Upper lobe of left lung (tissue), 6 donors: ENCODE data around the gene ZNF594. TPM values are rescaled to one million over a fixed set of nuclear protein-coding genes. Genes with fewer than 3 reads are reported as not detected.
"Not testable (repeated sequence)": the region's sequence is repeated elsewhere in the genome, so short reads cannot be mapped to it uniquely, and the experiment has no call there.

Experiments used
- ATAC-seq, 2 donors: fragments of 200-7000 bp; cut with Tn5 transposase; one replicate each; pipeline ENCODE4 v1.9.1; 2022; ENCODE audit warnings: mild to moderate bottlenecking in 2 of 2, moderate library complexity in 2 of 2; ENCODE audit not compliant: low FRiP score in 2 of 2
- DNase-seq, 2 donors: peaks; one replicate each; pipeline ENCODE4 v3.0.0-alpha.2; 2019 to 2020
- H3K27ac ChIP-seq, 4 donors: fragments of 200-600 bp; sonication (generic); one replicate each; pipeline ENCODE4 v1.5.1; 2016 to 2019
- H3K27me3 ChIP-seq, 4 donors: fragments of 200-600 bp; sonication (generic); one replicate each; pipeline ENCODE4 v1.5.1; 2017 to 2019
- H3K36me3 ChIP-seq, 4 donors: fragments of 200-600 bp; sonication (generic); one replicate each; pipeline ENCODE4 v1.5.1; 2016 to 2019
- H3K4me1 ChIP-seq, 4 donors: fragments of 200-600 bp; sonication (generic); one replicate each; pipeline ENCODE4 v1.5.1; 2018 to 2019
- H3K4me3 ChIP-seq, 4 donors: fragments of 200-600 bp; sonication (generic); one replicate each; pipeline ENCODE4 v1.5.1; 2017 to 2019; ENCODE audit warnings: mild to moderate bottlenecking in 2 of 4, moderate library complexity in 1 of 4
- H3K9me3 ChIP-seq, 4 donors: fragments of 200-600 bp; sonication (generic); one replicate each; pipeline ENCODE4 v1.5.1; 2018 to 2019
- CTCF ChIP-seq, 6 experiments: fragments of 450-650 bp in 4 of 6; fragments of 200-600 bp in 2 of 6; sonication (generic) in 2 of 6; IDR thresholded peaks; one replicate each; pipeline ENCODE4 v1.5.1; 2016 to 2019; ENCODE audit warnings: antibody characterized with exemption in 6 of 6
- EP300 ChIP-seq, 4 donors: sonication (generic); formaldehyde crosslinking; IDR thresholded peaks; one replicate each; pipeline ENCODE4 v1.5.1; 2017; ENCODE audit warnings: antibody characterized with exemption in 4 of 4, control low read depth in 2 of 4
- POLR2A ChIP-seq, 4 donors: fragments of 450-650 bp; IDR thresholded peaks; one replicate each; pipeline ENCODE4 v1.5.1; 2016 to 2017; ENCODE audit warnings: antibody characterized with exemption in 4 of 4, mild to moderate bottlenecking in 2 of 4
- POLR2AphosphoS5 ChIP-seq, 2 donors: sonication (generic); formaldehyde crosslinking; IDR thresholded peaks; one replicate each; pipeline ENCODE4 v1.5.1; 2017; ENCODE audit warnings: antibody characterized with exemption in 2 of 2
- WGBS, 2 donors: methylation state at CpG; one replicate each; pipeline ENCODE4 v1.1.5; 2017 to 2018; 5-methylcytosine and 5-hydroxymethylcytosine counted together
- total RNA-seq, 6 donors: library from RNA; depleted of rRNA in 4 of 6; stranded (reverse); fragments of >200 nt in 4 of 6; gene quantifications; one replicate each; pipeline versions ENCODE4 v1.1.0 to v1.2.1, GENCODE V29; 2016 to 2021
- donor health status: DM: no; HTN: no; CAD: no; lungs with moderate emphysema.
- donor health status: DM: no; HTN: yes; CAD: no; lungs with severe emphysema.

The ZNF594 gene
- total RNA-seq, 6 donors from 2014 or later, result 4.9 to 29.3 (median 10.4) TPM

- 44 to 59% methylated on average over 6 of the region's 6 CpGs for WGBS, 2 donors
- TF ChIP-seq CTCF (IDR thresholded peaks at IDR 0.05) (no peak), POLR2AphosphoS5 (IDR thresholded peaks at IDR 0.05) (no peak), POLR2A (IDR thresholded peaks at IDR 0.05) (no peak), EP300 (IDR thresholded peaks at IDR 0.05) (no peak)
- DNase-seq (no peak), ATAC-seq (peak; percentile 38 to 53)
- Histone ChIP-seq H3K4me3 (no peak overlapping the region), H3K4me1 (no peaks in the 10 kb centered on the region), H3K27me3 (no peaks in the 10 kb centered on the region), H3K36me3 (no peaks in the 10 kb centered on the region), H3K27ac (no peak overlapping the region), H3K9me3 (no peaks in the 10 kb centered on the region)
These were observed 27.2 kb downstream of the ZNF594 start for GRCh38 chr17:5164436-5164835.

- not testable (repeated sequence) for H3K27ac ChIP-seq, ATAC-seq, H3K27me3 ChIP-seq, DNase-seq, H3K9me3 ChIP-seq, H3K4me3 ChIP-seq, H3K36me3 ChIP-seq, H3K4me1 ChIP-seq
- WGBS, 2 donors, result 82 to 83% methylated on average over 3 of the region's 3 CpGs
These were observed 29.9 kb downstream of the ZNF594 start for GRCh38 chr17:5161793-5162192.

GRCh38 chr17:5160702-5161101, 31.0 kb downstream of the ZNF594 start:
- H3K4me1 ChIP-seq, ATAC-seq: not testable (repeated sequence)
- WGBS, 2 donors, result 73% methylated on average over 1 of the region's 1 CpG; no CpG with 5 or more reads in 1 of the 2 donors

GRCh38 chr17:5146122-5146521, 45.5 kb downstream of the ZNF594 start:
- H3K4me3 ChIP-seq, H3K36me3 ChIP-seq, DNase-seq, H3K4me1 ChIP-seq, H3K27me3 ChIP-seq, H3K9me3 ChIP-seq, ATAC-seq, H3K27ac ChIP-seq: not testable (repeated sequence)
- WGBS, 2 donors, result 89 to 92% methylated on average over 1 of the region's 1 CpG

More at GRCh38 chr17:5160702-5161101, 31.0 kb downstream of the ZNF594 start:
- not testable (repeated sequence) for H3K27me3 ChIP-seq, H3K36me3 ChIP-seq, H3K27ac ChIP-seq, H3K4me3 ChIP-seq, DNase-seq, H3K9me3 ChIP-seq

GRCh38 chr17:5142877-5143276, 48.8 kb downstream of the ZNF594 start:
- not testable (repeated sequence) for ATAC-seq, H3K27me3 ChIP-seq, H3K4me1 ChIP-seq, H3K9me3 ChIP-seq, H3K4me3 ChIP-seq, H3K27ac ChIP-seq, H3K36me3 ChIP-seq
- DNase-seq, result peak in 1 of 2 donors; percentile 65
- WGBS, 2 donors, result 82 to 93% methylated on average over 4 to 13 of the region's 18 CpGs

- Histone ChIP-seq H3K36me3 (no peaks in the 10 kb centered on the region), H3K9me3 (no peaks in the 10 kb centered on the region), H3K27me3 (no peaks in the 10 kb centered on the region), H3K4me1 (no peaks in the 10 kb centered on the region), H3K4me3 (no peak overlapping the region), H3K27ac (no peak overlapping the region)
- DNase-seq (no peak), ATAC-seq (no peak)
- TF ChIP-seq EP300 (IDR thresholded peaks at IDR 0.05) (no peak), CTCF (IDR thresholded peaks at IDR 0.05) (no peak), POLR2AphosphoS5 (IDR thresholded peaks at IDR 0.05) (no peak), POLR2A (IDR thresholded peaks at IDR 0.05) (no peak)
- 85 to 93% methylated on average over 3 to 5 of the region's 5 CpGs for WGBS, 2 donors
These were observed 52.3 kb downstream of the ZNF594 start for GRCh38 chr17:5139458-5139732.

- ATAC-seq (no peak), DNase-seq (peak in 1 of 2 donors; percentile 72)
- no peaks in the 10 kb centered on the region for H3K4me1 ChIP-seq
- H3K36me3 ChIP-seq, result no peaks in the 10 kb centered on the region
- H3K9me3 ChIP-seq, result no peaks in the 10 kb centered on the region
- no peak overlapping the region for H3K4me3 ChIP-seq
- H3K27me3 ChIP-seq, result no peaks in the 10 kb centered on the region
- WGBS, 2 donors, result 89 to 100% methylated on average over 1 to 18 of the region's 24 CpGs
- H3K27ac ChIP-seq, result no peak overlapping the region
- TF ChIP-seq POLR2A (IDR thresholded peaks at IDR 0.05), result no peak
These were observed 52.8 kb downstream of the ZNF594 start for GRCh38 chr17:5138616-5139457.

GRCh38 chr17:5138198-5138544, 53.5 kb downstream of the ZNF594 start:
- not testable (repeated sequence) for H3K4me1 ChIP-seq, H3K36me3 ChIP-seq, DNase-seq, H3K27ac ChIP-seq, H3K27me3 ChIP-seq, ATAC-seq, H3K4me3 ChIP-seq, H3K9me3 ChIP-seq
- 95 to 97% methylated on average over 9 of the region's 9 CpGs for WGBS, 2 donors

- H3K36me3 ChIP-seq, H3K4me3 ChIP-seq, ATAC-seq, H3K27ac ChIP-seq, H3K9me3 ChIP-seq, H3K4me1 ChIP-seq, H3K27me3 ChIP-seq: not testable (repeated sequence)
- peak in 1 of 2 donors; percentile 40 for DNase-seq
- WGBS, 2 donors, result 91 to 96% methylated on average over 6 to 12 of the region's 15 CpGs
These were observed 54.0 kb downstream of the ZNF594 start for GRCh38 chr17:5137511-5138197.

- H3K27ac ChIP-seq, H3K4me3 ChIP-seq, ATAC-seq, H3K36me3 ChIP-seq, H3K27me3 ChIP-seq, H3K4me1 ChIP-seq, H3K9me3 ChIP-seq: not testable (repeated sequence)
- 74 to 92% methylated on average over 4 to 14 of the region's 14 CpGs for WGBS, 2 donors
- peak in 1 of 2 donors; percentile 61 for DNase-seq
These were observed 54.9 kb downstream of the ZNF594 start for GRCh38 chr17:5136580-5137412.
